Choroid plexus epithelial cell (primary cell): ENCODE measurements around the gene POLR3H.
"Not testable (repeated sequence)": the region's sequence is repeated elsewhere in the genome, so short reads cannot be mapped to it uniquely, and the experiment has no call there.

Source experiments
- DNase-seq: peaks from one replicate; pipeline ENCODE4 v3.0.0-alpha.2; 2010; ENCODE audit warnings: low read depth
- H3K4me3 ChIP-seq: 2 replicates; pipeline ENCODE4 v1.5.1; 2011; ENCODE audit warnings: low read depth, mild to moderate bottlenecking, control low read depth, low read length, moderate library complexity
- CTCF ChIP-seq: conservative IDR thresholded peaks from 2 replicates; pipeline ENCODE4 v1.5.1; 2011; ENCODE audit warnings: low read depth, mild to moderate bottlenecking, control low read depth, inconsistent platforms, low read length, moderate library complexity

POLR3H gene

GRCh38 chr22:41543854-41544670 is at the start of gene POLR3H:
TSS of gene POLR3H (minus strand) at chr22:41544470. CDS start at chr22:41544101, 369 bp downstream.
- peak; percentile 99 for DNase-seq

DNA sequence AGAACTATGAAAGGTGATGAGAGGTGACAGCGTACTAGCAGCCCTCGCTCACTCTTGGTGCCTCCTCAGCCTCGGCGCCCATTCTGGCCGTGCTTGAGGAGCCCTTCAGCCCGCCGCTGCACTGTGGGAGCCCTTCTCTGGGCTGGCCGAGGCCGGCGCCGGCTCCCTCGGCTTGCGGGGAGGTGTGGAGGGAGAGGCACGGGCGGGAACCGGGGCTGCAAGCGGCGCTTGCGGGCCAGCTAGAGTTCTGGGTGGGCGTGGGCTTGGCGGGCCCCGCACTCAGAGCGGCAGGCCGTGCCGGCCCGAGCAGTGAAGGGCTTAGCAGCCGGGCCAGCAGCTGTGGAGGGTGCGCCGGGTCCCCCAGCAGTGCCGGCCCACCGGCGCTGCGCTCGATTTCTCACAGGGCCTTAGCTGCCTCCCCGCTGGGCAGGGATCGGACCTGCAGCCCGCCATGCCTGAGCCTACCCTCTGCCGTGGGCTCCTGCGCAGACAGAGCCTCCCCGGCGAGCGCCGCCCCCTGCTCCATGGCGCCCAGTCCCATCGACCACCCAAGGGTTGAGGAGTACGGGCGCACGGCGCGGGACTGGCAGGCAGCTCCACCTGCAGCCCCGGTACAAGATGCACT is 49.2 kb upstream of the POLR3H start:
- not testable (repeated sequence) for DNase-seq, H3K4me3 ChIP-seq

More at GRCh38 chr22:41543854-41544670, at the start of gene POLR3H:
- H3K4me3 ChIP-seq, result peak within 1 kb of the TSS; percentile 91
- peak; percentile 63 for TF ChIP-seq CTCF

DNA sequence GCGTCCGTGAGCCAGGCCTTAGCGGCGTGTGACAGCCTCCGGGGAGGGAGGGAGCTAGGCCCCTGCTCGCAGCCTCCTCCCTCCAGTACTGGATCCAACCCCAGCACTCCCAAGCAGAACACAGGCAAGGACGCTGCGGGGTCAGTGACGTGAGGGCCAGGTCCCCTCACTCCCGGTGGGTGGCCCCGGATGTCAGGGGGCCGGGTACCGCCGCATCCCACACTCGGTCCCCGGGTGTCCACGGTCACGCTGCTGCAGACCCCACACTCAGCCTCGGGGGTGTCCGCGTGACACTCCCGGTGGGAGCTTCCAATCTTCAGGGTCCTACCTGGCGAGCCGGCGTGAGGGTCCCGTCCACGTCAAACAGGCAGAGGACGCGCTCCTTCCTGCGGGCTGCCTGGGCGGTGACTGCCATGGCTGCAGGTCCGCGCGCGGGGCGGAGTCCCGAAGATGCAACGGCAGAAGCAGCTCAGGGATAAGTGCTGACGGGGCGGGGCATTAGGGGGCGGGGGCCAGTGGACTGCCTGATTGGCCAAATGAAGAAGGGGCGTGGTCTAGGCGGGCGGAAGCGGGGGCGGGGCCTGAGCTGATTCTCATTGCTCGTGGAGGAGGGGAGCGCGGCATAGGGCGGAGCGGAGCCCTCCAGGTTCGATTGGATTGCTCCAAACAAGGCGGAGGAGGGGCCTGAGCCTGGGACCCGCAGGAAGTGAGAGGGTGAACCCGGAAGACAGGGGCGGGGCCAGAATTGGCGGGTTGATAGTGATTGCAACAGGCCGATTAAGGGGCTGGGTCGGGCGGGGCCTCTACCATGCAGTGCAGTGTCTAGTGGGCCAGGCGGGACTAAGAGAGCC is 45.3 kb upstream of the POLR3H start, which contains the start of gene PMM1:
Gene PMM1 (minus strand): TSS at position 450 of the 851 bp plus-strand sequence. CDS start 35 bp downstream, at position 415.
- H3K4me3 ChIP-seq, result peak within 1 kb of the TSS; percentile 97
- no peak for TF ChIP-seq CTCF
- peak; percentile 100 for DNase-seq

DNA sequence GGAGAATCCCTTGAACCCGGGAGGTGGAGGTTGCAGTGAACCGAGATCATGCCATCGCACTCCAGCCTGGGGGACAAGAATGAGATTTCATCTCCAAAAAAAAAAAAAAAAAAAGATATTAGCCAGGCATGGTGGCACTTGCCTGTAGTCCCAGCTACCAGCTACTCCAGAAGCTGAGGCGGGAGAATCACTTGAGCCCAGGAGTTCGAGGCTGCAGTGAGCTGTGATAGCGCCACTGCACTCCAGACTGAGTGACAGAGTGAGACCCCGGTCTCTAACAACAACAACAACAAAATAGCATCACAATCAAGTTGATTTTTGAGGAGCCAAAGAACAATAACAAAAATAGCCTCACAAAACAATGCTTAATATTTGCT is 43.1 kb upstream of the POLR3H start:
- TF ChIP-seq CTCF, result no peak
- DNase-seq, result no peak
- no peak overlapping the region for H3K4me3 ChIP-seq

DNA sequence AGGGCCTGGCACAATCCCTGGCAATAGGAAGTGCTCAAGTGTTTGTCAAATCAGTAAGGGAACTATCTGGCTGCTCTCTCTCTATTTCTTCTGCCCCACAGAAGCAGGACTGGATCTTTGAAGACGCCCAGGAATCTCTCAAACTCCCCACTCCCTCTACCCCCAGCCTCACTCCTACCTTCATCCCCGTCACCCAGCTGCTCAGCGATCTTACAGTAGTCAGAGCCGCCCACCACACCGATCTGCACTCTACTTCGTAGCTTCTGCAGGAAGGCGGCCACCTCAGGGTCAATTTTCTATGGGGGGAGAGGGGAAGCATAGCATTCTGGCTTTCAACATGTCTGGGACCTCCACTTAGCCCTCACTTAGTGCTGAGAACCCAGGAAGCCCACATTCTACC is 41.6 kb upstream of the POLR3H start:
- no peak for TF ChIP-seq CTCF
- no peak for DNase-seq

DNA sequence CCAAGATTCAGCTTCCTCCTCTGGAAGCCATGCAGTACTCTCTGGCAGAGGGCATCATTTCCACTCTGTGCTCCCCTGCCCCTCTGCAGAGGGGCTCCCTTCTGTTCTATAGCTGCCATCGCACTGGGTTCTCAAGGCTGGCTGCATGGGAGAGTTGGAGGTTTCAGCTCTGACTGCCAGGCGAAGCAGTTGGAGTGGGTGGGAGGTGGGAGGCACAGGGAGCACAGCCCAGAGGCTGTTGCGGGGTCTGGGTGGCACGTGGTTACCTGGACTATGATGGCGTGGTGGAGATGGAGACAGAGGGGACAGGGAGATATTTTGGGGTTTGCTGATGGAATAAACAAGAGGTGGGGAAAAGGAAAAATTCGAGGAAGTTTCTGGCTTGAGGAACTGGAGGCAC is 40.6 kb upstream of the POLR3H start:
- TF ChIP-seq CTCF, result no peak
- no peak overlapping the region for H3K4me3 ChIP-seq
- DNase-seq, result no peak

More for the DNA sequence above, 41.6 kb upstream of the POLR3H start:
- no peak overlapping the region for H3K4me3 ChIP-seq

GRCh38 chr22:41582694-41583093 is 38.4 kb upstream of the POLR3H start:
- DNase-seq, result no peak
- no peak for TF ChIP-seq CTCF
- no peak overlapping the region for H3K4me3 ChIP-seq
